GM21737 (cell line): ENCODE measurements around the gene CADPS.

ENCODE experiments used
- ATAC-seq: cut with Tn5 transposase; IDR thresholded peaks from one replicate; pipeline ENCODE4 v1.9.1; 2021; ENCODE audit warnings: mild to moderate bottlenecking, moderate library complexity; ENCODE audit not compliant: unreplicated experiment

Gene CADPS

DNA sequence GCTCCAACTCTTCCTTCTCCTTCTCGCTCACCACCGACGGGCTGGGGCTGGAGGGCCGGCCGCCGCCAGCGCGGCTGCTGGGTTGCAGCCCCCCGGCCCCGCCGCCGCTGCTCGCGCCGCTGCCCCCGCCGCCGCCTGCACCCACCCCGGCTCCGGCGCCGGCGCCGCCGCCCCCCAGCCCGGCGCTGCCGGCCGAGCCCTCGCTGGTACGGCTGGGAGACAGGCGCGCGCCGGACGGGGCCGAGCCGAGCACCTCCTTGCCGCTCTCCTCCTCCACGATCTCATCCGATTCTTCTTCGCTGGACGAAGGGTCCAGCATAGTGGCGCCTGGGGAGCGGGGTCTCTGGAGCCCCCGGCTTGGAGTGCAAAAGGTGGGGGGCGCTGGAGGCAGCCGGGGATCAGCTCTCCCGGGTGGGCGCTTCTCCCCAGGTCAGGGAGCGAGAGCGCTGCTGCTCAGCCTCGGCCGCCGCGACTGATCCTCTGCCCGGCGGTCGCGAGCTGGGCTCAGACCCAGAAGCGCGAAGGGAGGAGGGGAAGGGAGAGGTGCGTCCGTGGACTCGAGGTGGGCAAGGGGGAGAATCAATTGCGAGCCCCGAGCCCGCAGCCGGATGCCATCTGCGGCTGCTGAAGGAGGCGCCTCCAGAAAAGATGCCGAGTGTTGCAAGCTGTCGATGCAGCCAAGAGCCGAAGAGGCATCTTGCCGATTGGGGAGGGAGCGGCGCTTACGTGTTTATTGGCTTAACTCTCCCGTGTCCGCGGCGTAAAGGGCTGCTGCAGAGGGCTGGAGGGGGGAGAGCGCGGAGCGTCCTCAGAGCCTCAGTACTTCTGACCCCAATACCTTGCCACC is at the start of gene CADPS:
TSS of gene CADPS (minus strand) at position 706 of the 847 bp plus-strand sequence. CDS start at position 319, 387 bp downstream.
- ATAC-seq = no peak

DNA sequence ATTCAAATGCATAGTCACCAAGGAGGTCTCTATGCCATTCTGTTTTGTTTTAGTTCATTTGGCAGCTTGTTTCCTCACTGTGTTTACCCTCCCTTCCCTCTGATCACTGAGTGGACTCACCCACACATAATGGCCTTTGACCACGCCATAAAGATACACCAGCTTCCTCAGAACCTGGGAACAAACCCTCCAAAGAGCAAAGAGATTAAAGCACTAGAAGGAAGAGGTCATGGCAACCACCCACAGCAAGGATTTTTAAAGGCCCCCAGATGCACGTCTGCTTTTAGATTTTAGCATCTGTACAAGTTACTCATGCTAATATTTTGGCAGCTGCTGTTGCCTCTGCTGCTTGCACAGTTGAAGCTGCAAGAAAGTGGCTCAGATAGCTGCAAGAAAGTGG is 47.9 kb upstream of the CADPS start:
- ATAC-seq = no peak

GRCh38 chr3:62922326-62922725 is 47.1 kb upstream of the CADPS start:
- no peak for ATAC-seq

DNA sequence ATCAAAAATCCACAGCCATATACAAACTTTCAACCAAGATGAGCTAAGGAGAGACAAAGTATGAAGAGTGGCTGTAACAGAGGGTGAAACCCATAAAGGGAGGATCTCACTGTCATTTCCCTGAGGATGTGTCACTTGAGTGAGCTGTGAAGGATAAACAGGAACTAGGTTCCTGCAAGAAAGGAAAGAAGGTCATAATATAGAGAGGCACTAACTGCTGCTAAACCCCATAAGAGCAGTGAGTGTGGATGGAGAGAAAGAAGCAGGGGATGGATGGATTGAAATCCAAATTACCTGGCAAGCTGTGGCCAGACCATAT is 45.2 kb upstream of the CADPS start:
- ATAC-seq = no peak

- ATAC-seq = no peak
Measured at GRCh38 chr3:62919784-62920465, 44.7 kb upstream of the CADPS start.

DNA sequence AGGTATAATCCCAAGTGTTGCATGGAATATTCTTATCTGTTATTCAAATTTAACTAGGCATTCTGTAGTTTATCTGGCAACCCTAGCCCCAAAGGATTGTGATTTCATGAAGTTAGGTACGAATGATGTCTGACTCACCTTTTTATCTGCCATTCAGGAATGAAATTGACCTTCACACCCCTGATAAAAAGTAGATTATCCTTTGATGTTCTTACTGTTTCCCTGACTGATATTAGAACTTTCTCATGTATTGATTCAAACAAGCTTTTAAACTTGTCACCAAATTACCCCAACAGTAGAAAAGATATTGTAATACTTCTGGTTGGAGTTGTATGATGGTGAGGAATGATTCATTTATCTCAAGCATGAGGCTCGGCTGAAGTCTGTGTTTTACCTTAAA is 43.6 kb upstream of the CADPS start:
- ATAC-seq = no peak

DNA sequence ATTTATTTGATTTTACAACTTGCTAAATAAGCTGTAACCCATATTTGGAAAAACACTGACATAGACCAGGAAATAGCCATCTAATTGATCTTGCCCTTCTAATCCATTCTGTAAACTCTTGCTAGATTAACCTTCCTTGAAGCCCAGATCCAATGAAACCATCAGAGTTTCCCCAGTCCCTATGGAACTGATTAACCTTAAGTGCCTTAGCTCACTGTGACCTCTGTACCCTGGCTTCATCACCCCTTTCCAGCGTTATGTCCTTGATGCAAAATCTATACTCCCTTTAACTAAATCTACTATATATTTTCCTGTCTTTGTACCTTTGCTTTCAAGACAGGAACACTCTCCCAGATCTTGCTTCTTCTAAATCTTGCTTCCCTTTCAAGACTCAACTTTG is 42.9 kb upstream of the CADPS start:
- no peak for ATAC-seq

- no peak for ATAC-seq
Measured at GRCh38 chr3:62911526-62911925, 36.3 kb upstream of the CADPS start.

- ATAC-seq = no peak
Measured at GRCh38 chr3:62905331-62905730, 30.1 kb upstream of the CADPS start.

DNA sequence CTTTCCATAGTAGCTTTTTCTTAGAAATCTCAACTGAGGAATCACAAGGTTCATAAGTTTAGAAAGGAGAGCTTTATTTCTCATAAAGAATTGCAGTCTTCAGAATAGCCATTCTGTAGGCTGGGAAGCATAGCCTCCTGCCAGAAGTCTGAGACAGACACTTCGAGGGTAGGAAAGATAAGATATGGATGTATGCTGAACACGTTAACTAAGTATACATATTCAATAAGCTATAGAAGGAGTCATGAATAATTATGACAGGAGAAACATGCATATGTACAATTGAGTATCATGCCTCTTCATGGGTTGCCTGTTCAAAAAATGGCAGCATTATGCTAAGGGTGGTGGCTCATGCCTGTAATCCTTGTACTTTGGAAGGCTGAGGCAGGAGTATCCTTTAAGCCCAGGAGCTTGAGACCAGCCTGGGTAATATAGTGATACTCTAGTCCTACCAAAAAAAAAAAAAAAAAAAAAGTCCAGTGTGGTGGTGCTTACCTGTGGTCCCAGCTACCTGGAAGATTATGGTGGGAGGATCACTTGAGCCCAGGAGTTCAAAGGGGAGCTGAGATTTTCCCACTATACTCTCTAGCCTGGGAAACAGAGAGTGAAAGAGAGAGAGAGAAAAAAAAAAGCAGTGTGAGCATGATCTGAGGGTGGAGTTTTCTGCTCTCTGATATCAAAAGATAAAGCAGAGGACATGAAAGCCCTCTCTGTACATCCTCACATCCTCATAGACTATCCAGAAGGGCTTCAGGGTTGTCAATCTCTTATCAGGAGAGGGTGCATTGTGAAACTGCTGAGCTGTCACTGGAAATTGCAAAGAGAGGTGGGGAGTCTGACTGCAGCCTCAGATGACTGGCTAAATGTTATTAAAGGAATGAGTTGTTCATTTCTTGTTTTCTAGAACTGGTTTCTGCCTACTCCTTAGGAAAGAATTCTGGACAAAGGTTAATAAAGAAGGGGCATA is 23.6 kb upstream of the CADPS start:
- no peak for ATAC-seq

GRCh38 chr3:62895901-62896300 is 20.7 kb upstream of the CADPS start:
- no peak for ATAC-seq

- ATAC-seq = no peak
Measured at GRCh38 chr3:62892951-62893350, 17.7 kb upstream of the CADPS start.

DNA sequence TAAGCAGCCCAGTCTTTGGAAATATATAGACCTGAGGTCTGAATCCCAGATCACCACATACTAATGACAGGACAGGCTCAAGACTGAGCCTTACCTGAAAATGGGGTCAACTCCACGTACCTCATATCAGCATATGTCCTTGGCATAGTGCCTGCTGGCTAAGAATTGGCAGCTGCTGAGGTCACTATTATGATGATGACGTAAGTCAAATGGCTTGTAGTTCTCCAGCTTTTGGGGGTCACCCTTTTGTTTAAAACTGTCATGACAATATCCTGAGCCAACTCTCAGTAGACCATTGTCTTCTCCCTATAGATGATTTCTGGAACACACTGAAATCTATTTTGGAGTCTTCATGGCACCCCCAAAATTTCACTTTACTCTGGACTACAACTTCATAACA is 16.8 kb upstream of the CADPS start:
- no peak for ATAC-seq

- ATAC-seq = no peak
Measured at GRCh38 chr3:62888778-62889177, 13.6 kb upstream of the CADPS start.

DNA sequence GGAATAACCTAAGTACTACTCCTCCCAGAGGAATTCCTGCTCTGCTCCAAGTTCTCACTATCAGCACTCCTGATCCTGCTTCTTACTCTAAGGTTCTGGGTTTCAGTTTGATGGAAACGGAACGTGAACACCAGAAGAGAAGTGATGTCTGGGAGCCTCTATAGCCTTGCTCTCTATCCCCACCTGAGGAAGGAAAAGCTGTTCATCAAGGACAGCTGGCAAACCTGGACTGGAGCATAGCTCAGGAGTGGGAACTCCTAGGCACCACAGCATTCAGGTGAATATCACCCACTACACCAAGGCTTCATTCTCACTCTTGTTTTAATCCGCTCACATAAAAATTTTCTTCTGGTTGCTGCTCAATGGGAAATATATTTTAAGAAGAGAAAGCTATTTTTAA is 13.0 kb upstream of the CADPS start:
- no peak for ATAC-seq

DNA sequence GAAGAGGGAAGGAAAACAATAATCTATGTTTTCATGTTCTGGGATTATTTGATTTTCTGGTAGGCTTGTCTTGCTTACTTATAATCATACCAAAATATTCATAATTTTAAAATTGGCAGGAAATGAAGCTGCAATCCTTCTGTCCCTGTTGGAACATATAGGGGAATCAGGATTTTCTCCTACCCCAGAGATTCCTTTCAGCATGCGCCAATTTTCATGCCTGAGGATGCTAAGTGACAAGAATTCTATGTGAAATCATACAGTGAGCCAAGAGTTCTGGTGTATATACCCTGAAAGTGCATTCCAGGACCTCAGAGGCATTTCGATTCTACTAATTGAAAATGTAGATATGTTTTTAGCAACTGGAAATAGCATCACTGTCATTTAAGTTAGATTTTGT is 9.9 kb upstream of the CADPS start:
- ATAC-seq = no peak

GRCh38 chr3:62884096-62884870 is 9.1 kb upstream of the CADPS start:
- ATAC-seq = no peak

- no peak for ATAC-seq
Measured at GRCh38 chr3:62882676-62883200, 7.5 kb upstream of the CADPS start.

- ATAC-seq = no peak
Measured at GRCh38 chr3:62876064-62876463, 848 bp upstream of the CADPS start.

GRCh38 chr3:62875558-62876002 is 364 bp upstream of the CADPS start:
- ATAC-seq = no peak
